DND-41 (cell line): ENCODE data around the gene PLG.
"Not testable (repeated sequence)": the region's sequence is repeated elsewhere in the genome, so short reads cannot be mapped to it uniquely, and the experiment has no call there.

Experiments used
- ATAC-seq: fragments of 200-7000 bp; cut with Tn5 transposase; 3 replicates; pipeline ENCODE4 v1.9.1; 2021; ENCODE audit warnings: low read depth; ENCODE audit not compliant: insufficient read depth
- DNase-seq: peaks from one replicate; pipeline ENCODE4 v3.0.0-alpha.2; 2020
- H2AFZ ChIP-seq: 2 replicates; pipeline ENCODE4 v1.6.0; 2012; ENCODE audit warnings: low read depth, low read length
- H3K27ac ChIP-seq: 2 replicates; pipeline ENCODE4 v1.5.1; 2012; ENCODE audit warnings: low read length, inconsistent platforms
- H3K27me3 ChIP-seq: fragments of 200-600 bp; sonication (generic); 2 replicates; pipeline ENCODE4 v1.6.0; 2012; ENCODE audit warnings: low read length, mild to moderate bottlenecking, inconsistent platforms; ENCODE audit not compliant: insufficient read depth, poor library complexity
- H3K36me3 ChIP-seq: 2 replicates; pipeline ENCODE4 v1.5.1; 2012; ENCODE audit warnings: low read length, inconsistent platforms; ENCODE audit not compliant: insufficient read depth
- H3K4me1 ChIP-seq: 2 replicates; pipeline ENCODE4 v1.5.1; 2012; ENCODE audit warnings: mild to moderate bottlenecking, low read length; ENCODE audit not compliant: insufficient read depth
- H3K4me2 ChIP-seq: 2 replicates; pipeline ENCODE4 v1.6.0; 2012; ENCODE audit warnings: mild to moderate bottlenecking, moderate library complexity, low read length, inconsistent platforms; ENCODE audit not compliant: insufficient read depth
- H3K4me3 ChIP-seq, 2 experiments: fragments of 200-600 bp in 1 of 2; shearing (Covaris generic) in 1 of 2; 2 replicates each; pipeline ENCODE4 v1.5.1; 2012 to 2016; ENCODE audit warnings: inconsistent platforms in 2 of 2, low read length in 2 of 2, mild to moderate bottlenecking in 2 of 2, low read depth in 1 of 2, moderate library complexity in 1 of 2
- H3K79me2 ChIP-seq: 2 replicates; pipeline ENCODE4 v1.6.0; 2012; ENCODE audit warnings: low read length, inconsistent platforms; ENCODE audit not compliant: insufficient read depth
- H3K9ac ChIP-seq: 2 replicates; pipeline ENCODE4 v1.6.0; 2012; ENCODE audit warnings: low read depth, mild to moderate bottlenecking, inconsistent platforms, low read length, moderate library complexity
- H3K9me3 ChIP-seq: 2 replicates; pipeline ENCODE4 v1.5.1; 2012; ENCODE audit warnings: low read length, moderate library complexity, mild to moderate bottlenecking, inconsistent platforms; ENCODE audit not compliant: insufficient read depth, severe bottlenecking
- H4K20me1 ChIP-seq: 2 replicates; pipeline ENCODE4 v1.6.0; 2012; ENCODE audit warnings: low read length; ENCODE audit not compliant: insufficient read depth
- EZH2 ChIP-seq: IDR thresholded peaks from 3 replicates; pipeline ENCODE4 v1.6.1; 2012; ENCODE audit warnings: borderline replicate concordance, low read depth, mild to moderate bottlenecking, moderate library complexity, low read length, inconsistent platforms; ENCODE audit not compliant: severe bottlenecking
- TF ChIP-seq, protein P1 (sequence below): IDR thresholded peaks from 2 replicates; pipeline ENCODE4 v1.5.1; 2012; ENCODE audit warnings: borderline replicate concordance, low read length, moderate library complexity, mild to moderate bottlenecking; ENCODE audit not compliant: poor library complexity, severe bottlenecking; ENCODE audit errors: extremely low read depth

Gene PLG

DNA sequence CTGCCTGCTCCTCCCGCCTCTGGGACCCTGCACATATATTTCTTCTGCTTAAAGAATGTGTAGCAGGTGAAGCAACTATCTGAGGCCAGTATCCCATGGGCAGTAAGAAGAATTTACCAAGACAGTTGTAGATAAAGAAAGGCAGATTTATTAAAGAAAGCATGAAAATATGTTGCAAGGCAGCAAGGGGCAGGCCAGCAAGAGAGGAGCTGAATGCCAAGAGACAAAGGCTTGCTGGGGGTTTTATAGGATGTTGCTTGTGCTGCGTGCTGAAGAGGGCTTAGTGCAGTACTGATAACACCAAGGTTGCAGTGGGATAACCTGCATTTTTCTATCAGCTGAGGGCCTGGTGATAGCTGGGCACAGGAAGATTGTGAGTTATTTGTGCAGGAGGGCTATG is 6.4 kb upstream of the PLG start:
- not testable (repeated sequence) for H3K4me1 ChIP-seq, H3K9ac ChIP-seq, H3K9me3 ChIP-seq, H4K20me1 ChIP-seq, H3K27me3 ChIP-seq, DNase-seq, ATAC-seq, H3K79me2 ChIP-seq, H3K4me3 ChIP-seq, H2AFZ ChIP-seq, H3K4me2 ChIP-seq, H3K27ac ChIP-seq, H3K36me3 ChIP-seq

GRCh38 chr6:160696884-160697283 is 5.2 kb upstream of the PLG start:
- not testable (repeated sequence) for H3K9me3 ChIP-seq, H3K36me3 ChIP-seq, H3K4me1 ChIP-seq

DNA sequence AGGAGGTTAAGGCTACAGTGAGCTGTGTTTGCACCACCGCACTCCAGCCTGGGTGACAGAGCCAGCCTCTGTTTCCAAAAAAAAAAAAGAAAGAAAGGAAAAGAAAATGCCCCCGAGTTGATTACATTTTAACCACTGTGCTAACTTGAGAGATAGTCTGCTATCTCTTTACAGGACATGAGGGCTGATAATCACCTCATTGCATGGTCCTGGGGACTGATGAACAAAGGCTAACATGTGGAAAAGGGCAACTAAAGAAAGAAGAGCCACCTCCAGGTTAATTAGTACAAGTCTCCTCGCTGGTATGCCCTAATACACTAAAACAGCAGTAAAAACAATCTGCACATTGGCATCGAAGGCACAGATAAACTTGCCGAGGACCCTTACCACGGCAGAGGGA is 4.2 kb upstream of the PLG start:
- TF ChIP-seq, protein P1, sequence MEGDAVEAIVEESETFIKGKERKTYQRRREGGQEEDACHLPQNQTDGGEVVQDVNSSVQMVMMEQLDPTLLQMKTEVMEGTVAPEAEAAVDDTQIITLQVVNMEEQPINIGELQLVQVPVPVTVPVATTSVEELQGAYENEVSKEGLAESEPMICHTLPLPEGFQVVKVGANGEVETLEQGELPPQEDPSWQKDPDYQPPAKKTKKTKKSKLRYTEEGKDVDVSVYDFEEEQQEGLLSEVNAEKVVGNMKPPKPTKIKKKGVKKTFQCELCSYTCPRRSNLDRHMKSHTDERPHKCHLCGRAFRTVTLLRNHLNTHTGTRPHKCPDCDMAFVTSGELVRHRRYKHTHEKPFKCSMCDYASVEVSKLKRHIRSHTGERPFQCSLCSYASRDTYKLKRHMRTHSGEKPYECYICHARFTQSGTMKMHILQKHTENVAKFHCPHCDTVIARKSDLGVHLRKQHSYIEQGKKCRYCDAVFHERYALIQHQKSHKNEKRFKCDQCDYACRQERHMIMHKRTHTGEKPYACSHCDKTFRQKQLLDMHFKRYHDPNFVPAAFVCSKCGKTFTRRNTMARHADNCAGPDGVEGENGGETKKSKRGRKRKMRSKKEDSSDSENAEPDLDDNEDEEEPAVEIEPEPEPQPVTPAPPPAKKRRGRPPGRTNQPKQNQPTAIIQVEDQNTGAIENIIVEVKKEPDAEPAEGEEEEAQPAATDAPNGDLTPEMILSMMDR, result no peak
- TF ChIP-seq EZH2, result no peak
- Histone ChIP-seq H3K4me2 (no peak overlapping the region), H3K27ac (no peak overlapping the region), H3K9me3 (no peaks in the 10 kb centered on the region), H3K36me3 (no peaks in the 10 kb centered on the region), H4K20me1 (no peaks in the 10 kb centered on the region), H3K9ac (no peak overlapping the region), H3K27me3 (no peaks in the 10 kb centered on the region), H3K79me2 (no peaks in the 10 kb centered on the region), H3K4me3 (no peak overlapping the region), H3K4me1 (no peaks in the 10 kb centered on the region), H2AFZ (no peak overlapping the region)
- no peak for DNase-seq
- ATAC-seq, result no peak

More at GRCh38 chr6:160696884-160697283, 5.2 kb upstream of the PLG start:
- not testable (repeated sequence) for H3K27ac ChIP-seq, H3K27me3 ChIP-seq, ATAC-seq, H2AFZ ChIP-seq, DNase-seq, H4K20me1 ChIP-seq, H3K4me3 ChIP-seq, H3K4me2 ChIP-seq, H3K9ac ChIP-seq, H3K79me2 ChIP-seq

DNA sequence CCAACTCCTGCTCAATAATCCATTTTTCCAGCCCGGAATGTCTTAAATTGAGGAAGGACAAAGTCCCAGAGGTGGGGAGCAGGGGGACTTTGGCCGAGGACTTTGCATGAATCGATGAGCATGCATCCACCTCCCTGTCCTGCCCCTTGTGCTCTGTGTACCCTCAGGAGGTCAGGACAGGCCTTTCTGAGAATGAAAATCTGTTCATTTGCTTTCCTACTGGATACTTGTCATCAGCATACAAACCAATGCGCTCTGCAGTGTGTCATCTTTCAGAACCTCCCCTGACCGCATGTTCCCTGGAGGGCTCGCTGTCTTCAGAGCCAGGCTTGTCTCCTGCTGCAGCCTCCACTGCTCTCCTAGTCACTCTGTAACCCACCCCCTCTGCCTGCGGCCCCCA is 2.6 kb downstream of the PLG start:
- H4K20me1 ChIP-seq, H3K9ac ChIP-seq, H3K79me2 ChIP-seq, H2AFZ ChIP-seq, ATAC-seq, H3K36me3 ChIP-seq, H3K27ac ChIP-seq, H3K4me2 ChIP-seq, H3K27me3 ChIP-seq, H3K9me3 ChIP-seq, H3K4me1 ChIP-seq, DNase-seq, H3K4me3 ChIP-seq: not testable (repeated sequence)

GRCh38 chr6:160708993-160709392 is 6.9 kb downstream of the PLG start:
- H3K27ac ChIP-seq, H3K4me3 ChIP-seq, H3K36me3 ChIP-seq, H3K4me1 ChIP-seq, H3K9ac ChIP-seq, H3K9me3 ChIP-seq, H3K79me2 ChIP-seq, H3K27me3 ChIP-seq, H2AFZ ChIP-seq, H3K4me2 ChIP-seq, H4K20me1 ChIP-seq, DNase-seq, ATAC-seq: not testable (repeated sequence)
